Stimulated activated CD4-positive, alpha-beta T cell treated with anti-CD3 and anti-CD28 coated beads, TNF-alpha, amount 100 ng/mL, for 48 hours (primary cell): ENCODE measurements around the gene NEMP2.
"Not testable (repeated sequence)": the region's sequence is repeated elsewhere in the genome, so short reads cannot be mapped to it uniquely, and the experiment has no call there.

Experiments used
- DNase-seq, 3 donors: peaks; one replicate each; pipeline ENCODE4 v3.0.0-alpha.2; 2020; ENCODE audit warnings: low read depth in 3 of 3

NEMP2 gene

DNA sequence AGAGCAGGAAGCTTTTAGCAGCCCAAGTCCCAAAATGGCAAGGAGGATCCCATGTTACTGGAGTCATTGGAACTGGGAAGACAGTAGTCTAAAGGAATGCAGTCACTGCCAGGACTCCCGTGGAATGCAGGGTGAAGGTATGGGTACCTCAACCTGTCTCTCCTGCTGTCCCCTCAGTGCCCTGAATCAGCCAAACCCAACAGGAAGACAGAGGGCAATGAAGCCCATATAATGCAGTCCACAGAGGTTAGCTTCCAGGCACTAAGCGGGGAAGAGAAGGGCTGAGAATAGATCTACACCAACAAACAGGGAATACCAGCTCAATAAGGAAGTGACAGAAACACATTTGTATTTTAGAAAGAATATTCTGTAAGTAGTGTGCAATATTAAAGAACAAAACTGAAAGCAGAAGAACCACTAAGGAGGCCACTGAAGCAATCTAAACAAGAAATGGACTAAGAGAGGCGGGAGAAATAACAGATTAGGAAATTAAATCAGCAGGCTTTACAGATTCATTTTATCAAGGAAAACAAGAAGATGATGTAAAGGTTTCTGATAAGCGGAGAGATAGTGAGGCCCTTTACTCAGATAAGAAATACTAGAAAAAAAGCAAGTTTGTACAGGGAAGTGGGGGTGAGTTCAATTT is 8.3 kb downstream of the NEMP2 start:
- DNase-seq = no peak

DNA sequence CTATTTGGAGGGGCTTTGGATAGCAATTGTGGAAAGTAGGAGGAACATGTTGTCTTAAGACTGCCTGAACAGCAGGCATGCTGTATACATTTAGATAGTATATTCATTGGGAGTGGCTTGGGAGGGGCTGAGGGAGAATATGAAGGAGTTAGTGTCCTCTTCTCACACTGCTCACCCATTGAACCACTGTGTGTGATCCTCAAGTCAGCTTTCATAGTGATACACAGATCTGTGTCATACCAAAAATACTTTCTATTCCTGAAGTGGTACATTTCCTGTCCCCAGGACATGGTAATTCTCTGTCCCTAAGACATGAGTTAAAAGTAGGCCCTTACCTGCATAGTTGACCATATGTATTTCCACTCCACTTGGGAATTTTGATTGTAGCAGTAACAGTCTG is 9.6 kb downstream of the NEMP2 start:
- DNase-seq = no peak

DNA sequence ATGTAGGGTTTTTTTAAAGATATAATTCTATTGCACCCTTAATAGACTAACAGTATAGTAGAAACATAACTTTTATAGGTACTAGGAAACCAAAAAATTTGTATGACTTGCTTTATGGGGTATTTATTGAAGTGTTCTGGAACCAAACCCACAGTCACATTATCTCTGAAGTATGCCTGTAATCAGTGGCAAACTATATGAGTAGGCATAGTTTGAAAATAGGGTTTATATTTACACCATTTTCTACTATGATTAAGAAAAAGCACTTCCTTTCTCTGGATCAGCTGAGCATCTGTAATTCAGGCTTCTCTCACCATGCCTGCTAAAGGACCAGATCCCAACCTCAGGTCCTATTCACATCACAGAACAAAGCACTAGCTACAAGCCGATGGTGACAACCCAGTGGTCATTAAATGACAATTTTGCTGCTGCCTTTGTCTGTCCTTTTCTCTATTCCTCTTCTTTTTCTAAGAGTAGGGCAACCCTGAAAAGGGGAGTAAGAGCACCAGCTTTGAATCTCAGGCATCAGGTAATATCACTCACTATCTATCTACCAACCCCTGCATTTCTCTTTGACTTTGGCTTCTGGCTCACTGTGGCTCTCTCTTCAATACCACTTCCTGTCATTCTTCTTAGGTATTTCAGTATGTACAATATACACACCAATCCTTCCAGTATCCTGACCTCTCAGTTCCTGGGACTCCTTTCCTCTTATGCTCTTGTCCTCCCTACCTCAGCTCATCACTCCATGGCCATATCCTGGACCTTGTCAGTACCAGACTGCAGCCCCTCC is 14.4 kb downstream of the NEMP2 start:
- no peak for DNase-seq

DNA sequence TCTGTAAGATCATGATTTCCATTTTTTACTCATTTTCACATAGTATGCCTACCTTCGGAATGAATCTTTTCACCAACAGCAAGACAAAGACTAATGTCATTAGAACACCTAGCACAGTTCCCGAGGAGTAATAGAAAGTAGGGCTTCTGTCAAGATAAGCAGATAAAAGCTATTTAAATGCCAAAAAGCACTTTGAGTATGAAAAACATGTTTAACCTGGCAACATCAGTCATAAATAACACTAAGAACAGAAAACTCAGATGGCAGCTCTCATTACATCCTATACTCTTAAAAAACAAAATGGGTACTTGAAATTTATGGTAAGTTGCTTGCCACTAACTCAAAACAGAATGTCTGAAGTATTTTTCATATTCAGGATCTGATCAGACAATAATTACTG is 17.1 kb downstream of the NEMP2 start:
- no peak for DNase-seq

DNA sequence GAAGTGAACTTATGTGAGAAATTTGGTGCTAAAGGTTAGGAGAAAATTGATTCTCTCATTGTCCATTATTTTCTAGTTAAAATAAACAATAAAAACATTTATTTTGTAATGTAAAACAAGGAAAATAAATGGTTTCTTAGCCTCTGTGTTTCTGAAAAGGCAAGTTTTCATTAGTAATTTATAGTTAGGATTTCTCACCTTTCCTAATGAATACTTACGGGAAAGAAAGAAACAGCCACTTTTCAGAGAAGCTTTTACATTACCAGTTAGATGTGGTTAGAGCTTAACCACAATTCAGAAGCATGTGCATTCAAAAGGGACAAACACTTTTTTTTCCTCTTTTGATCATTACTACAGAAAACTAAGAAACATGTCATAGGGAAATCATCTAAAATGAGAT is 18.8 kb downstream of the NEMP2 start:
- no peak for DNase-seq

DNA sequence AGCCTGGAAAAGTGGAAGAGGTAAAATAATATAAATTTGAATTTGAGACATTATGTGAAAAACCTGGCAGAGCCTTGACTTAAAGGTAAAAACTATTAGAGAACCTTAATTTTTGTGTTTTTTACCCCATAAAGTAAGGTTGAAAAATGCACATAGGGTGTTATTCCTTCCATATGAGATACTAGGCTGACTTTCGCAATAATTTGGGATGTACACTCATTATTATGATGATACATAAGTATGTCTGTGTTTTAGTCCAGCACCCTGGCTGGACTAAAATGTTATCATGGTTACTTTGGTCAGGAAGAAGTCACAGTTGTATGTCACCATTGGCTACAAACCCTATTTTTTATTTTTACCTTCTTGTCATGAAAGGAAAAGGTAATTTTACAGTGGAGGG is 19.8 kb downstream of the NEMP2 start:
- no peak for DNase-seq

DNA sequence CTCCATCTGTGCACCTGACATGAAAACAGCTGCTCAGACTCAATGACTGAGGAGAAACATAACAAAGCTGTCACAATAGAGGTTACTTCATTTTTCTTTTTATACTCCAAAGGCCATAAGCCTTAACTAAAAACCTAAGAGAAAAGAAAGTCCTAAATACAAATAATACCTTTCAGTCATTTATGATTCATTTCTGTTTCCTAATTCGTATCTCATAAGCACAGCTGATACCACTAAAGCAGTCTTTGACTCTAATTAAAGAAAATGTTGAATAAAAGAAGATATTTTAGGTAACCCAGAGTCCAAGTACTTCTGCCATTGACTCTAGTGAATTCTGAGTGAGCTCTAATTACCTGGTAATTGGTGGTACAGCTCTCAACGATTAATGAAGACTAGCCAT is 20.6 kb downstream of the NEMP2 start:
- no peak for DNase-seq

DNA sequence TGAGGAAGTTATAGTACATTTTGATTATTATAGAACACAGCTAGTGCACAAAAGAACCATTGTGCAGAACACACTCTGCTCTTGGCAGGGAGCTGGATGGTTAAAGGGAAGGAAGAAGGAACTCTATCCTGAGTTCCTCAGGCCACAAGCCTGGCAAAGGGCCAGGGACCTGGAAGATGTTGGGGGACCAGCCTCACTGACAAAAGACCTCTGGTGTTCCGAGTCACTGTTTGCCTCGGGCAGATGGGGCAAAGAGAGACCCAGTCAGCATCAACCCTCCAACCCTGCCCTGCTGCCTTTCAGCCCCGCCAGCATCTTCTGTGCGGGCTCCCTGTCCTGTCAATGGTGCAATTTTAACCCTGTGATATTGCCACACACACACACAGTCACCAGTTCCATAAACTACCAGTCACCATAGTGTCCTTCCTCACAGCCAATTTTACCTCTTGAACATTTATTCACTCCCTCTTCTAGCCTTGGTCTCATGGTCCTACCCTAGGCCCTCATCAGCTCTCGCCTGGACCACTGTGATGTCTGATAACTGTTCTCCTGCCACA is 21.9 kb downstream of the NEMP2 start:
- no peak for DNase-seq

DNA sequence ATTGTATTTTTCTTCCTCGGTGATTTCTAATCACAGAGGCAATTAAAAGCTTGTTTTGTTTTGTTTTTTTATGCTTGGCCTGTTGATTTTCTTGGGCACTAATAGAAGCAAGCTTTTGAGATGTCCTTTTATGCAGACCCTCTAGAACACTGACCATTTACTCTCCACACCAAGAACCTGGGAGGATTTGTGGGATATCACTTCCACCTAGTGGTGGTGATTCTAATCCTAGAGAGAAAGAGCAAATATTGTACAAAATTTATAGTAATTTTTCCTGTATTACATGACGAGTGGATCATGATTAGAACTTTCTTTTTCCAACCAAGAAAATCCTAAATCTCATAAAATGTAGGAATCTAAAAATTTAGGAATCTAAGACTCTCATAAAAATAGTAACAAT is 23.4 kb downstream of the NEMP2 start:
- no peak for DNase-seq

DNA sequence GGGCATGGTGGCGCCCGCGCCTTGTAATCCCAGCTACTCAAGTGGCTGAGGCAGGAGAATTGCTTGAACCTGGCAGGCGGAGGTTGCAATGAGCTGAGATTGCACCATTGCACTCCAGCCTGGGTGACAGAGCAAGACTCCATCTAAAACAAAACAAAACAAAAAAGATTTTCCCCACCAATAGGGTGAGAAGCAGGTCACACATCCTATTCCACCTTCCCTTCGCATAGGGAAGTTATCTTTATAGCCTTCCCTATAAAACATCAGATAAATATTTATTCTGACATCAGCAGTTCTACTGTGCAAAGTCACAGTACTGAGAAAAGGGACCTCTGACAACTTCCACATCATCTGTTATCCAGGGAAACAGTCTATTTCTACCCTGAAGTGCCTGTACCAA is 24.6 kb downstream of the NEMP2 start:
- not testable (repeated sequence) for DNase-seq

DNA sequence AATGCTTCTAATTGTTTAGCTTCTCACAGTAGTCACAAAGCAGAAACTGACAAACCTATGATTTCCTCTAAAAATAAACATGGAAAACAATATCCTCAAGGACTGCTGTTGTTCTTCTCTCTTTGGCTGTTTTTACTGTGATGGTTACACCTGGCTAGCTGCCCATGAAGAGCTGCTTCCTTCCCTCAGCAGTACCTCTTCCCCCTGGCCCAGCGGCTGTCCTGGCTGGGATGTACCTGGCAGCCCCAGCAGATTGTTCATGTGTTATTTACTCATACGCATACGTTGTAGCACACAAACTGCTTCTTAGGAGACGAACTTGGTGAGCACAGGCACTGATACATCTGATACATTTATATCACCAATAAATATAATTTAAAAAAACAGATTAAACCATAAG is 27.4 kb downstream of the NEMP2 start:
- no peak for DNase-seq

DNA sequence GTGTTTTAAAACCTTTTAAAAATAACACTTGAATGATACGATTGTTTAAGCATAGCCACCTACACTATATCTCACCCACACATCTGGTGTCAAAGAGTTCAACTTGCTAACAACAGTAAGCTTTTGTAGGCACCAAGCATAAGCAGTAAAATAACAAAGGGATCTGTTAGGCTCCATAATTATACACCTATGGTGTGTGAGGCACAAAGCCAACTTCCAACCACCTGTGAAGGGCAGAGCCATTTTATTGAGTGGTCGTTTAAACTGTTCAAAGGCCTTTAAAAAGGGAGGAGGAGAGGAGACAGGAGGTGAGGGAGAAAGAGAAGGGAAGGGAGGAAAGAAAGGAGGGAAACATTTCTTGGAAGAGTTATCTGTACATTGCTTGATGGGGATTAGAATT is 27.9 kb downstream of the NEMP2 start:
- no peak for DNase-seq

DNA sequence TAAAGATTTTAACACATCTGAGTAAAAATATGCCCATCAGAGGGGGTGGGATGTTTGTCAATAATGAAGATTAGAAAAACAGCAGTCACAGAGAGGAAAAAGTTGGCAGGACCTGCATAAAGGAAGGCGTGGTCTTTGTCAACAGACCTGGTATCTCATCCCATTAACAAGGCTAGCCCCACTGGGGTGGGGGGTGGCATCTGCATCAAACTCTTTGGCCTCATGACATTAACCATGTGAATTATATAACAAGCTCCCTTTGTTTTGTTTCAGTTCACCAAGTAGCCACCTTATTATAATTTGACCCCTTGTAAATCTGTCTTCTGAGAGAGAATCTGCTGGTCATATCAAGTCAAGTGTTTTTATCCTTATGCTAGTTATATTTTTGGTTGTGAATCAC is 28.8 kb downstream of the NEMP2 start:
- no peak for DNase-seq

DNA sequence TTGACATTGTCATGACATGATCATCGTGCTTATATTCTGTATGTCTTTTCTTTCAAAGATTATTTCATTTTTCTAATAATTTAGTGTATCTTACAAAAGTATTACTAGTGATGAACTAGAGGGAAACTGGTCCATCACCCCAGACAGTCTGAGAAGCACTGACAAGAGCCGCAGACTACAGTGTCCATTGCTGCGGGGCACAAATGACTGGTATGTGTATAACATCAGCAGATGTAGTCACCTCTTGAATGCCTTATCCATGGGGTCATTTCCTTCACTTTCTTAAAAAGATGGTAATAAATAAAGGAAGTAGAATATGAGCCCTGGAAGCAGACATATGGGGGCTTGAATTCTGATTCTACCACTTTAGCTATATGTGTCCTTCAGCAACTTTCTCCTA is 29.6 kb downstream of the NEMP2 start:
- DNase-seq = no peak

DNA sequence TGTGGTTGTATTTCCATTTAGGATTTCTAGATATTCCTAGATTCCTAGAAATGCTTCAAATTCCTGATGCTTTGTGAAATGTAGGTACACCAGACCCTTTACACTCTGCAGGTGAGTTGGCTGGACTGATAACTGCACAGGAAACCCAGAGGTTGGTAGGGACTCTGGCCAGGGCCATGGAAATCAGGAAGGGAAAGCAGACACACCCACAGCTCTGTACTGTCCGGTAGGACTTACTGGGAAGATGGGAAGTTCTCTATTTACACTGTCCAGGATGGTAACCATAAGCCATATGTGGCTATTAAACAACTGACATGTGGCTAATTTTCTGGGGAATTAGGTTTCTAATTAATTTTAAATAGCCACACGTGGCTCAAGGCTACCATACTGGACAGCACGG is 31.4 kb downstream of the NEMP2 start:
- DNase-seq = no peak

DNA sequence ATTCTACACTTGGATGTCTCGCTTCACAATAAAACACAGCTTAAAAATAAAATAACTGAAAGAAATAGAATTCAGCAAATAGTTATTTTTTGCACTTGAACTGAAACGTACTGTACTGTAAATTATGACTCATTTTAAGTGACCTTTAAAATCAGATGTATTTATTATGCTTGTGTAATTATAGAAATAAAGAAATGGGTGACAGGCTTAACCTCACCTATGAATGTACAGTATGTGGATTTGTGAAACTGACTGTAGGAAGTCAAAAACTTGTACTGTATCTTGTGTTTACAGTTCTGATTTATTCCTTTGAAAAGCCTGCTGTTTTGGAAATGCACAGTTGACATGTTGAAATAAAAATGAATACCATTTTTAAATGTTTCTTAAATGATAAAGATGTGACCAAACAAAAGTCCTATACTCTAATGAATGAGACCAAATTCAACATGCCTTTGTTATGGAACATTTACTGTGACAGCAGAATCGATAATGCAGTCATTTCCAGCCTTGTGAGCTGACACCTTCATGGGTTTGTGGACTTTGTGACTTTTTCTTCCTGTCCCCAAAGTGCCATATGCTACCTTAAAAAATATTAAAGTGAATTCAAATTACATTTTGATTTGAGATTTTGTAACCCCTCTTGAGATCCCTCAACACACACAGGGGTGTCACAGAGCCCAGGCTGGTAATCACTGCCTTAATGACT is 32.7 kb downstream of the NEMP2 start:
- DNase-seq = no peak

DNA sequence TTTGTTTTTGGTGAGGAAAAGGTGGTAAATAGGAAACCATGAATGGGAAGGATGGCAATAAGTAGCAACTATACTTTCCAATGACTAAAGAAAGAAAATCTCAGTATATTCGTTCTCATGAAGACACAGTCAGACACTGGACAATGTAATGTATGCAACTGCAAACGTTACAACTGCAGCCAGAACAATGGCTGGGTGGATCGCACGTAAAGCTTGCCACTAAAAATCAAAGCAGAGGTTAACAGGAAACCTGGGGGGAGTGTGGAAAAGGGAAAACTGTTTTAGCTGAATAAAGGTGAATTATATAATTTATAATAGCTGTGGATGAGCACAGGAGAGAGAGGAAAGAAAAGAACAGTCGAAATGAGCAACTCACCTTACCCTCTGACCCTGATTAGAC is 33.3 kb downstream of the NEMP2 start:
- no peak for DNase-seq

DNA sequence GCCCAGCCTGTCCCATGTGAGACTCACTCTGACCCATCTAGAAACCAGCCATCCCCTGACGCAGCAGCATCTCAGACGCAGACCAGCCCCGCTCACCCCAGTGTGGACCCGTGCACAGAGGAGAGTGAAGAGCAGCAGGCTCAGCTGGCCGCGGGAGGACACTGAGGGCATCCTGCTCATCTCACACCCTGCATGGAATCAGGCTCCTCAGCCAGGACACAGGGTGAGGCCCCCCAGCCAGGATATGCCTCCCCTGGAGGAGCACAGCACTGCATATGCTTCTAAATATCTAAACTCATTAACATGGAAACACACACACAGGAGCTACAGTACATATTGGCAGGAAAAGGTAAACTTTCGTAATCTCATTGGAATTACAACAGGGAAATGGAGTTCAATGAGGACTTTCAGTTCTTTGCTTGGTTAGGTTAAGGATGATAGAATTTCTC is 34.4 kb downstream of the NEMP2 start:
- no peak for DNase-seq

DNA sequence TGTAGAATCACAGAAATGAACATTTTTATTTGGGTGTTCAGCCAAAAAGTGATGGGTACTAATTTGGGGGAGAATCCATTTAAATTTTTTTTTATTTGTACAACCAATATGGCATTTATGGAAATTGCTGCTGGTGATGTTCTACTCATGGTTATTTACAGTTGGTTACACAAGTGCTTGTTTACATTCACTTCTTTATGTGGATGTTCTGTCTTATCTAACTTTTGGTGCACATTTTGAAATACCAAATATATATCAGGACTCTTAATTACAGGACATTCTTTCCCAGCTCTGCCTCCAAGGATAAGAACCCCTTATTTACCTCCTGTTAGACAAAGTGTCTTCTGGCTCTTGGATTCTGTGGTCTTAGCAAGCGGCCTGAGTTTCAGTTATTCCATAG is 35.2 kb downstream of the NEMP2 start:
- DNase-seq = no peak

DNA sequence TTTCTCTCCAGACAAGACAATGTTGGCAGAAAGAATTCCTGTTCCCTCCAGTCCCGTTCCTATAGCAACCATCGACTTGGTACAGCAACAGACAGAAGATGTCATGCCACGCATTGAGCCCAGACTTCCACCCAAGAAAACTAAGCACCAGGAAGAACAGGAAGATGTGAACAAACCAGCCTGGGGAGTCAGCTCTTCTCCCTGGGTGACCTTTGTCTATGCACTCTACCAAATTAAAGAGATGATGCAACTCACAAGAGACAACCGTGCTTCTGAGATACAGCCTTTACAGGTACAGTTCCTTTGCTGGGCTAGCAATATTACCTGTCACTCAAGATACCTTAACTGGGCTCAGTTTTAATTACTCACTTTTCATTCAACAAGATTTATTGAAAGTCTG is 37.1 kb downstream of the NEMP2 start:
- DNase-seq = no peak

DNA sequence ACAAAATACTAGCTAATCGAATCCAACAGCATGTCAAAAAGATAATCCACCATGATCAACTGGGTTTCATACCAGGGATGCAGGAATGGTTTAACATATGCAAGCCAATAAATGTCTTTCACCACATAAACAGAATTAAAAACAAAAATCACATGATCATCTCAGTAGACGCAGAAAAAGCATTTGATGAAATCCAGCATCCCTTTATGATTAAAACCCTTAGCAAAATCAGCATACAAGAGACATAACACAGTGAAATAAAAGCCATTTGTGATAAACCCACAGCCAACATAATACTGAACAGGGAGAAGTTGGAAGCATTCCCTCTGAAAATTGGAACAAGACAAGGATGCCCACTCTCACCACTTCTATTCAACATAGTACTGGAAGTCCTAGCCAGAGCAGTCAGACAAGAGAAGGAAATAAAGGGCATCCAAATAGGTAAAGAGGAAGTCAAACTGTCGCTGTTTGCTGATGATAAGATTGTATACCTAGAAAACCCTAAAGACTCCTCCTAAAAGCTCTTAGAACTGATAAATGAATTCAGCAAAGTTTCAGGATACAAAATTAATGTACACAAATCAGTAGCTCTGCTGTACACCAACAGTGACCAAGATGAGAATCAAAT is 39.8 kb downstream of the NEMP2 start:
- DNase-seq = not testable (repeated sequence)

DNA sequence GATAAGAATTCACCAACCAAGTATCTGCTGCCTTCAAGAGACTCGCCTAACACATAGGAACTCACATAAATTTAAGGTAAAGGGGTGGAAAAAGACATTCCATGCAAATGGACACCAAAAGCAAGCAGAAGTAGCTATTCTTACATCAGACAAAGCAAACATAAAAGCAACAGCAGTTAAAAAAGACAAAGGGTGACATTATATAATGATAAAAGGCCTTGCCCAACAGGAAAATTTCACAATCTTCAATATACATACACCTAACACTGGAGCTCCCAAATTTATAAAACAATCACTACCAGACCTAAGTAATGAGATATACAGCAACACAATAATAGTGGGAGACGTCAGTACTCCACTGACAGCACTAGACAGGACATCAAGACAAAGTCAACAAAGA is 41.4 kb downstream of the NEMP2 start:
- DNase-seq = no peak
